Posterior vena cava (tissue), 2 donors: ENCODE data around the gene DGKD. TPM values are rescaled to one million over a fixed set of nuclear protein-coding genes. Genes with fewer than 3 reads are reported as not detected.

Source experiments
- DNase-seq: peaks from one replicate; pipeline ENCODE4 v3.0.0-alpha.2; 2020; ENCODE audit warnings: low spot score
- intact Hi-C, 2 donors: fragments of 100-400 bp; cut with DNase I; formaldehyde crosslinking; loops; one replicate each; pipeline versions ENCODE4 v1.14.1 to v1.14.2; 2022 to 2023
- total RNA-seq, 2 donors: library from RNA; stranded (reverse); fragmentation: NEBNext Ultra II Directional; extraction: Animal tissue kit (Norgen Biotek cat#: 25700); gene quantifications; one replicate each; pipeline ENCODE4 v1.2.1, GENCODE V29; 2021
- donor health status: DM: yes; HTN: yes; CAD: no.
- donor health status: DM: yes; HTN: yes; CAD: no.

DGKD gene
- total RNA-seq, 2 donors from 2014 or later: 38.1 to 40.3 TPM

- intact Hi-C loops: no loop called here
- DNase-seq: no peak
Observed at GRCh38 chr2:233460726-233461441, 106.6 kb downstream of the DGKD start.

DNA sequence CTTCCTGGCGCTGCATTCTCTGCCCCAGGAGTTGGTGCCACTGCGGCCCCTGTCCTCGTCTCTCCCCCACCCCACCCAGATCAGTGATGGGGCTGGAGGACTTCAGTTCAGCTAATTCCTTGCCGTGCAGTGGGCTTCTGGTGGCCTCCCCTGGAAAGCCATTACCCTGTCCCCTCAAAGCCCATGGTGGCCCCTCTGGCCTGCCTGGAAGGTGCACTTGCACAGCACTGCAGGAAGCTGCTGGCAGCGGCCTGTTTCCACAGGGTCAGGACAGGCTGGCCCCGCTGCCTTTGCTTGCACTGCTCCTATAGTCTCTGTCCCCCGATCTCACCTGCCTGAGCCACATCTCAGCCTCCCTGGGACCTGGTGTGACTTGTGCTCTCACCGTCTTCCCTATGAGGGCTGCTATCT lies 107.2 kb downstream of the DGKD start:
- intact Hi-C loops: no loop called here
- DNase-seq: no peak

DNA sequence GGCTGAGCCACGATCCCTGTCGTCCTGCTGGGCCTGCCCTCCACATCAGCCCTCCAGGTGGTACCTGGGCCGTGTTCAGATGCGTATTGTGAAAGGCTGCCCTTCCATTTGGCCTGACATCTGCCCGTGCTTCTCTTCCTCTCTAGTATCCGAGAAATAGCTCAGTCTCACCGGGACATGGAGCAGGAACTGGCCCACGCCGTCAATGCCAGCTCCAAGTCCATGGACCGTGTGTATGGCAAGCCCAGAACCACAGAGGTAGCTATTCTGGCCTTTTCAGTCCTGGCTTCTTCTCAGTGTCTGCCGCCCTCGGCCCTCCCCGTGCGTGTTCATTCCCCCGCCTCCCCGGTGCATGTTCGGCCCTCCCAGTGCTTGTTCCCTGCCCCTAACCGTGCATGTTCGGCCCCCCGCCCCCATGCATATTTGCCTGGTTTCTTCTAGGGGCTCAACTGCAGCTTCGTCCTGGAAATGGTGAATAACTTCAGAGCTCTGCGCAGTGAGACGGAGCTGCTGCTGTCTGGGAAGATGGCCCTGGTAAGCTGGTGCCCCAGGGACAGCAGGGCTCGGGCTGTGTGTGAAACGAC lies 108.0 kb downstream of the DGKD start:
- DNase-seq: peak; percentile 67
- intact Hi-C loops: no loop called here

DNA sequence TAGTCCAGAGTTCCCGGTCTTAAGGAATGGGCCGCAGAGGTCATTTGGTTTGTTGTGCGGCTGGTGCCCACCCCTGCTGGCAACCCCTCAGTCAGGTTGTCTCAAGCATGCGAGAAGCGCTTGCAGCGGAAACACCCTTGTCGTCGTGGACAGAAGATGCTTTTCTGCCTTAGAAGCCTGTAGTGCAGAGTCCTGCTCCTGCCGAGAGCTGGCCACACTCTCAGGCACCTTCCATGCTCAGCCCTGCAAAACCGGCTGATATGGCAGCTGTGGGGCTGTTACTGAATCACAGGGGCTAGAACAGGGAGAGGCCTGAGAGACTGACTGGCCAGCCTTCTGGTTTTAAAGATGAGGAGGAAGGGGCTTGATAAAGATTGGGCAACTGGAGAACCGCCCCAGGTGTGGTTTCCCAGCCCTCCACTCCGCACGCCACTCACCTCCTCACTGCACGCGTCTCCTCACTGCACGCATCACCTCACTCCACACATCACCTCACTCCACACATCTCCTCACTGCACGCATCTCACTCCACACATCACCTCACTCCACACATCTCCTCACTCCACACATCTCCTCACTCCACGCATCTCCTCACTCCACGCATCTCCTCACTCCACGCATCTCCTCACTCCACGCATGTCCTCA lies 108.7 kb downstream of the DGKD start:
- intact Hi-C loops: no loop called here
- peak; percentile 74 for DNase-seq

DNA sequence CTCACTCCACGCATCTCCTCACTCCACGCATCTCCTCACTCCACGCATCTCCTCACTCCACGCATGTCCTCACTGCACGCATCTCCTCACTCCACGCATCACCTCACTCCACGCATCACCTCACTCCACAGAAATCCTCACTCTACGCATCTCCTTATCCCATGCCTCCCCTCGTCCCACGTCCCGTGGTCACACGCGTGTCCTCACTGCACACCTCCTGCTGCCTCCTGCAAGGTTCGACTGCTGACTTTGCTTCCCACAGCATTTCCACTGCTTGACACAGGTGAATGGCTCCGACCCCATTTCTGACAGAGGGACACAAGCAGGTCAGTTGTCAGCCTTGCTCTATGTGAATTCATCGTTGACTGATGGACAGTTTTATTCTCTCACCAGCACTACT lies 109.3 kb downstream of the DGKD start:
- intact Hi-C loops: no loop called here
- DNase-seq: peak; percentile 34

DNA sequence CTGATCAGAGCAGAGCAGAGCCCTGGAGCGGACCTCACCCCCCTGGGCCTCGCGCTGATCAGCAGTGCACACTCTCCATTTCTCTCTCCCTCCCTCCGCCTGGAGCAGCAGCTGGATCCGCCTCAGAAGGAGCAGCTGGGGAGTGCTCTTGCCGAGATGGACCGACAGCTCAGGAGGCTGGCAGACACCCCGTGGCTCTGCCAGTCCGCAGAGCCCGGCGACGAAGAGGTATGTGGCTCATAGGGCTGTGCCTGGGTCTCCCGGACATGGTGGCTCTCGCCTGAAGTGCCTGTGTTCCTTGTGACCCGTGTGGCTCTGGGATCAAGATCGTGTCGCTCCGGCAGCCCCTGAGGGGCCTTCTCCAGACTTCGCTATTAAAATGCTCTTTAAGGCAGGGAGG lies 109.8 kb downstream of the DGKD start:
- intact Hi-C loops: no loop called here
- peak; percentile 62 for DNase-seq

GRCh38 chr2:233464531-233465240 lies 110.4 kb downstream of the DGKD start:
- intact Hi-C loops: no loop called here
- peak; percentile 59 for DNase-seq

GRCh38 chr2:233466991-233467603 lies 112.8 kb downstream of the DGKD start:
- peak; percentile 72 for DNase-seq
- intact Hi-C loops: no loop called here

GRCh38 chr2:233468047-233468740 lies 113.9 kb downstream of the DGKD start:
- peak; percentile 76 for DNase-seq

GRCh38 chr2:233468741-233469110 lies 114.4 kb downstream of the DGKD start:
- intact Hi-C loops: no loop called here
- DNase-seq: peak; percentile 70

More at GRCh38 chr2:233468047-233468740, 113.9 kb downstream of the DGKD start:
- intact Hi-C loops: no loop called here

GRCh38 chr2:233469261-233470010 lies 115.1 kb downstream of the DGKD start:
- DNase-seq: peak; percentile 84
- intact Hi-C loops: loop anchor here in 1 of 2 donors (10.0 kb wide), 1 partner anchor 1995 kb away; no protein-coding TSS in a partner anchor

DNA sequence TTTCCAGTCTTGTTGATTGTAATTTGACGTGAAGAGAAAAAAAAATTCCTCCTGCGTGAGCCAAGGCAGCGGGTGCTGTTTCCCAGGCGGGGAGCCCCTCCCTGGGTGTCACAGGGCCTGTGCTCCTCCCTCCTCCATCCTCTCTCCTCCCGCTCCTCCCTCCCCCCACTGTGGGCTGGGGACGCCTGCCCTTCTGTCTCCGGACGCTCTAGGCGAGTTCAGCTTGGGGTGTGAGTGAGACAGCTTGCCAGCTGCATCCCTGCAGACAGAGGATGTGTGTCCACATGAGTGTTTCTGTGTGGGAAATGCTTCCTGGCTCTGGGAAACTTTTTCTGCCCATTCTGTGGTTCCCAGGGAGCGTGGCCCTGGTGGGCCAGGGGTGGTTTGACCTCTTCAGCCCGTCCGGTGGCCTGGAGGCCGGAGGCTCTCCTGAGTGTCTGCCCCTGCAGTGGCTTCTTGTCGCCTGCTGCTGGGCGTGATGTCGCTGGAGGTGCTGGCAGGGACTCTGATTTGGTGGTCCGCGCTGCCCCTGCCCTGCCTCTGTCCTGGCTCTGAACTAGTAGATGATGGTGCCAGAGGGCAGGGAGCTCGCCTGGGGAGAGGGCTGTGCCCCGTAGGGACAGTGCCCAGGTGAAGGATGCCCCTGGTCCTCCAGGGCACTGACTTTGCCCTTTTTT lies 115.9 kb downstream of the DGKD start:
- intact Hi-C loops: loop anchor here in 1 of 2 donors (10.0 kb wide), 1 partner anchor 1995 kb away; no protein-coding TSS in a partner anchor
- peak; percentile 88 for DNase-seq

- intact Hi-C loops: loop anchor here in 1 of 2 donors (10.0 kb wide), 1 partner anchor 1994 kb away; no protein-coding TSS in a partner anchor
- DNase-seq: peak; percentile 64
Observed at GRCh38 chr2:233470839-233471238, 116.5 kb downstream of the DGKD start.

DNA sequence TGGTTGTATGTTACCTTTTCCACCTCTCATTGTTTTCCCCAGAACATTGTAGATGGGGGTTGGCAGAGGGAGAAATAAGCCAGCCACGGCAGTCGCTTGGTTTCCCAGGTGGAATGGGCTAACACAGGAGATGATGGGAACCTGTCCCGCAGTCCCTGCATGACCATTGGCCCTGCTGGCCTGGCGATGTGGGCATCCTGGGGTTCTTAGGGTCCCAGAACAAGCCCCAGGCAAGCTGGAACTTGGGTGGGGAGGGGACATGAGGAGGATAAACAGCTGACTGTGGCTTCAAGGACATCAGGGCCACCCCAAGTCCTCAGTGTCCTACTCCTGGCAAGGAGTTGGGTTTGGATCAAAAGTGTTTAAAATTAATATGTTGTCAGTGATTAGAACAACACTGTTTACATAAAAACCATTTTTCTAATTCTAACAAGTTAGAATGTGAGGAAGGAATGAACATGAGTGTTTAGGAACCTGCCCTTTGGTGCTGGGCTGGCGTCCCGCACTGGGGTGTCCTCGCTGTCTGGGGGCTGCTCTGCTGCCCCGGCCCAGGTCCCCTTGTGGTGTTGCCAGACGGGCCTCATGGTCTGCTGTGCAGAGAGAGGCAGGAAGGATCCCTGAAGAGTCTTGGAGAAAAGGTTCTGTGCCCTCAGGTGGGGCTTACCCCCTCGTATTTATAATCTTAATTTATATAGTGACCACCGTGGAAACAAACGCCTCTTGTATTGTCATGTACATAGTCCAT lies 117.2 kb downstream of the DGKD start:
- intact Hi-C loops: loop anchor here in 1 of 2 donors (10.0 kb wide), 1 partner anchor 1993 kb away; no protein-coding TSS in a partner anchor
- peak; percentile 67 for DNase-seq

DNA sequence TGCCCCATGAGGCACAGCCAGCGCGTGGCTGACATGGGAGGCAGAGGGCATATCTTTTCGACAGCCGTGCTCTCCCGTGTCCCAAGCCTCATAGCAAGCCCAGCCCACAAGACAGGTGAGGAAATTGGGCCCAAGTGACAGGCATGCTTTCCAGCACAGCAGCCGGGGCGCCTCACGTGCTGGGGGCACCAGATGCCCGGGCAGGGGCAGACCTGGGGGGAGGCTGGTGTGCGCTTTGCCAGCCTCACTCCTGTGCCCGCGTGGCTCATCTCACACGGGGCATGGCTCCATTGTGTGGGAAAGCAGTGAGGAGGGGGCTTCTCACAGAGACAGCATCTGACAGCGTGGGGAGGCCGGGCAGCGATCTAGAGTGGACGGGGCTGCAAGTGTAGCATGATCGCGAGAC lies 119.1 kb downstream of the DGKD start:
- peak; percentile 56 for DNase-seq
- intact Hi-C loops: loop anchor here in 1 of 2 donors (10.0 kb wide), 1 partner anchor 1991 kb away; no protein-coding TSS in a partner anchor

DNA sequence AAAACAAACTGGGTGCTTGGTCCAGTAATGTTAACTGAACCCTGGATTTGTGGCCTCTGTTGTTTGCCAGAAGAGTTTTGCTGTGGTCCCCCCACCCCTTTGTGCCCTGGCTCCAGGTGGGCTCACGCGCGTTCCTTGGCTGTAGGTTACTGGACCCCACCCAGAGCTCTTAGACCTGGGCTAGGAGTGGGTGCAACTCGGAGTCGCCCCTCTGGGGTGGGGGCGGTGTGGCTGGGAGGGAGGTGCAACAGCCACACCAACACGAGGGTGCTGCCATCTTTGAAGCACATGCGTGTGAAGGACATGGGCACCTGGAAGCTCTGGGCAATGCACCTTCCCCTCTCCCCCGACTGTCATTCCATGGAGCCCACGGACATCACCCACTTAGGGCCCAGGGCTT lies 119.6 kb downstream of the DGKD start:
- intact Hi-C loops: loop anchor here in 1 of 2 donors (10.0 kb wide), 1 partner anchor 1991 kb away; no protein-coding TSS in a partner anchor
- peak; percentile 72 for DNase-seq
